Dermis microvascular lymphatic vessel endothelial cell (primary cell): ENCODE data around the gene USP7. TPM values are rescaled to one million over a fixed set of nuclear protein-coding genes. Genes with fewer than 3 reads are reported as not detected.
"Not testable (repeated sequence)": the region's sequence is repeated elsewhere in the genome, so short reads cannot be mapped to it uniquely, and the experiment has no call there.

Source experiments
- DNase-seq, 2 donors: peaks; one replicate each; pipeline versions ENCODE4 v3.0.0 to v3.0.0-alpha.2; 2010; ENCODE audit warnings: low read depth in 2 of 2
- total RNA-seq: library from RNA; depleted of rRNA; stranded (reverse); fragments of >200 nt; gene quantifications from 2 replicates; pipeline ENCODE4 v1.2.1, GENCODE V29; 2014

Gene USP7
- 42.0 and 52.1 TPM in 2 replicates for total RNA-seq

DNA sequence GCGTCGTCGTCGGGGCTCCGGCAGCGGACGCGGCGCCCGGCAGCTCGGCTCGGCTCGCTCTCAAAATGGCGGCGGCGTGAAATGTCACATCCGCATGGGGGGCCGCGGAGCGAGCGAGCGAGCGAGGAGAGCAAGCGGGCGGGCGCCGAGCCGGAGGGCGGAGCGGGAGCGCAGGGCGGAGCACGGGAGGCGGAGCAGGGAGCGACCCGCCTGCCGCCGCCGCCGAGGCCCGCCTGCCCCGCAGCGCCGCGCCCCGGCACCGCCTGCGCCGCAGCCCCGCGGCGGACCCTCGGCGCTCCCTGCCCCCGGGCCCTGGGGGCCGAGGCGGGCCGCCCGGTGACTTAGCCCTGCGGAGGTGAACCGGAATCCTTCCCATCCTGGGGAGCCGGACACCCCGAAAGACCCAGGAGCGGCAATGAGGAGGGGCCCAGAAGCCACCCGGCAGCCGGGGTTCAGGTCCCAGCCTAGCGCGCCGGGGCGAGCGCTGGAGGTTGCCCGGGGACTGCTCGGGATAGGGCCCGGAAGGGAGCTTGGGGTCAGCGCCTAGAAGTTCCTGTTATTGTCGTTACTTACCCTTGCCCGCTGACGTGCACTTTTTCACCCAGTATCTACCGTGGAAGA is at the start of gene USP7:
USP7 (minus strand) TSS at position 86 of the 621 bp plus-strand sequence. CDS start 621 bp downstream, outside the sequence.
- DNase-seq: peak; percentile 75 to 91

DNA sequence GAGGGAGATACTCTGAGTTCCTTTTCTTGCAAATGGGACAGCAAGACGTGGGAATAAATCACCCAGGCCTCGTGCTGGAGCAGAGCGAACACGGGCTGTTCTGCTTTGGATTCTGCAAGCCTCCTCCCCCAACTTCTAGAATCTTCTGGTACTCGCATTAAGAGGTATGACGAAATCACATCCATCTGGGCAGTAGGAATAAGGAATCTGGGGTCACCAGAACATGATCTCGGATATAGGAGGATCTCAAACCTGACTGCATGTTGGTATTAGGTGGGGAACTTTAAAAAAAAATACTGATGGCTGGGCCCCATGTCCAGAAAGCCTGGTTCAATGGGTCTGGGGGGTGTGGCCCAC is 49.8 kb upstream of the USP7 start:
- no peak for DNase-seq

DNA sequence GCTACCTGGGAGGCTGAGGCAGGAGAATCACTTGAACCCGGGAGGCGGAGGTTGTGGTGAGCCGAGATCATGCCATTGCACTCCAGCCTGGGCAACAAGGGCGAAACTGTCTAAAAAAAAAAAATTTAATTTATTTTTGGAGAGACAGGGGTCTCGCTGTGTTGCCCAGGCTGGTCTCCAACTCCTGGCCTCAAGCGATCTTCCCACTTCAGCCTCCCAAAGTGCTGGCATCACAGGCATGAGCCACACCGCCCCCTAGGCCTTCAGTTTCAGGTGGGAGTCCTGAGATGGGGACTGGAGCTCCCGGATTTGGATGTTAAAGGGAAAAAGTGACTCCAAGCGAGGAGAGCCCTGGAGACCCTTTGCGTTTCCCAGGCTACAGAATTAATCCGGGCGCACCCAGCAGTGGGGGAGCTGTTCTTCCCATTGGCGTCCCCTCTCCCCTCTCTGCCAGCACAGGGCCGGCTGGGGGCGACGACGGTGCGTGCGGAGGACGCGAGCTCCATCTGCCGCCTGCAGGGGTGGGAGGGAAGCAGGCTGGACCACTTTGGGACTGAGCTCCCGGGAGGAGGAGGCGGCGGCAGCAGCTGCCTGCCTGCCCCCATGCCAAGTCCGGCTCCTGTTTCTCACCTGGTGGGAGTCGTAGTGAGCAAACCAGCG is 49.3 kb upstream of the USP7 start:
- DNase-seq: peak in 1 of 2 donors; percentile 34

DNA sequence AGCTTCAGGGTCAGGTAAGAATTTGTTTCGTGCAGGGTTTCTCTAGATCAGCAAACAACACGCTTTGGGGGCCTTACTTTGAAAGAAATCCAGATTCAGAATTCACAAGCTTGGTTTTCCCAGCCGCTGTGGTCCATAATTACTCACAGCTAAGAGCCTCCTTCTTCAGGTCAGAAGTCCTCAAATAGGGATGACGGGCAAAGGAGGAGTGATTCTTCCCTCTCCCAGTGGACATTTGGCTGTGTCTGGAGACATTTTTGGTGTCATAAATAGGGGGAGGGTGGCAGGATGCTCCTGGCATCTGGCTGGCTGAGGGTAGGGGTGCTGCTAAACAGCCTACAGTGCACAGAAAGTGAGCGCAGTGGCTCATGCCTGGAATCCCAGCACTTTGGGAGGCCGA is 48.6 kb upstream of the USP7 start:
- no peak for DNase-seq

DNA sequence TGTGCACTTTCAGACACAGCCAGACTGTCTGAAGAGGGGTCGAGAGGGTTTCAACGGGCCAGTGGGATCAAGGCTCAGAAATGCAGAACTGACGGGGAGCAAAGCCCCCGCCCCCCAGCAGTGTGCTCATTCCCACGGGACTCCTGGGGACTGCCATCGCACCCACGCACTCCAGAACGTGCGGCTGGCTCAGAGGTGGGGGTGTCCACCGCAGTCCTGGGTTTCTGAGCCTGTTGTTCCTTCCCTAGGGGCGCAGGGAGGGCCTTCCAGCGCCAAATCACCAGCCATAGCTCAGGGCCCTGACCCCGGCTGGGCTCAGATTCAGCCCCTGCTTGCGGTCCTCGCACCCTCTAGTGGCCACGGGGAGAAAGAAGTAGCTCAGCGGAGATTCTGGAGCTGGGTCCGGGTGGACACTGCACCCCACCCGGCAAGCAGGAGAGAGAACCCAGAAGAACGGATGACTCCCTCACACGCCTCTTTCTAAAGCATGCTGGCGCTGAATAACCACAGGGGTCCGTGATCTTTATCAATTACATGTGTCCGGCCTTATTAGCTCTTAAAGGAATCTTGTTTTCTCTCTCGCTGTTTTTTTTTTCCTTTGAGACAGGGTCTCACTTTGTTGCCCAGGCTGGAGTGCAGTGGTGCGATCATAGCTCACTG is 45.0 kb upstream of the USP7 start:
- DNase-seq: peak; percentile 29 to 55

DNA sequence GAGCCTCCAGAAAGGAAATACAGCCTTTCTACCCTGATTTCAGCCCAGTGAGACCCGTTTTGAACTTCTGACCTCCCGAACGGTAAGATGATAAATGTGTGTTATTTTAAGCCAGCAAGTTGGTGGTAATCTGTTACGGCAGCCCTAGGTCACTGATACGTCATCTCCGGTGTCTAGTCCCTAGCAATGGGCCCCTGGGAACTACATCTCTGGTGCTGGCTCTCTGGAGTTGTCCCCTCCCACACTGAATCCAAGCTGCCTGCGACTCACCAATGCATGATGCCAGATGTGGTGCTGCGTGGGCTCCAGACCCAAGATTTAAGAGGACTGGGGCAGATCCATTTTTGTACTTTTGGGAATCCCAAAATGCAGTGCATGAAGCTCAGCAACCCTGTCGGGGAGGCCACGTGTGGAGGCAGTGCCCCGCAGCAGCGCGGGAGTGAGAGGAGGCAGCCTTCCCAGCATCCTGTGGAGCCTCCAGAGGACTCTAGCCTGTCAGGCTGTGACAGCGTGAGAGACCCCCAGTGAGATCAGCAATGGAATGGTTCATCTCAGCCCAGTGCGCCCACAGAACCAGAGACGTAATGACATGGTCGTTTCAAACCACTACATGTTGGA is 43.6 kb upstream of the USP7 start:
- no peak for DNase-seq

DNA sequence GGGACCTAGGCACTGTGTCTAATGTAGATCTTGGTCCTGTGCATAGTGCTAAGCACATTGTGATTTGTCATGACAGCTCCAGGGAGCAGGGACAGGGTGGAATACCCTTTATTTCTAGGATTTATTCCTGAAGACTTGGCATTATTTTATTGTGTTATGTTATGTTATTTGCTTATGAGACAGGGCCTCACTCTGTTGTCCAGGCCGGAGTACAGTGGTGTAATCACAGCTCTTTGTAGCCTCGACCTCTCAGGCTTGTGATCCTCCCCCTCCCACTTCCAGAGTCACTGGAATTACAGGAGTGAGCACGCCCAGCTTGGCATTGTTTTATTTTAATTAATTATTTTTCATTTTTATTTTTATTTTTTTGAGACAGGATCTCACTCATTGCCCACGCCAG is 40.5 kb upstream of the USP7 start:
- DNase-seq: no peak

DNA sequence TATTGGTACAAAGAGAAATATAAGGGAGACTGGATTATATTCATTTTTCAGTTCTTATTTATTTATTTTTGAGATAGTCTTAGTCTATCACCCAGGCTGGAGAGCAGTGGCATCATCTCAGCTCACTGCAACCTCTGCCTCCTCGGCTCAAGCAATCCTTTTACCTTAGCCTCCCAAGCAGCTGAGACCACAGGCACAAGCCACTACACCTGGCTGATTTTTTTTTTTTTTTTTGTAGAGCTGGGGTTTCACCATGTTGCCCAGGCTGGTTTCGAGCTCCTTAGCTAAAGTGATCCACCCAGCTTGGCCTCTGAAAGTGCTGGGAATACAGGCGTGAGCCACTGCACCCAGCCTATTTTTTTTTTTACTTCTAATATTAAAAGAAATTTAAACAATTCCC is 40.1 kb upstream of the USP7 start:
- no peak for DNase-seq

DNA sequence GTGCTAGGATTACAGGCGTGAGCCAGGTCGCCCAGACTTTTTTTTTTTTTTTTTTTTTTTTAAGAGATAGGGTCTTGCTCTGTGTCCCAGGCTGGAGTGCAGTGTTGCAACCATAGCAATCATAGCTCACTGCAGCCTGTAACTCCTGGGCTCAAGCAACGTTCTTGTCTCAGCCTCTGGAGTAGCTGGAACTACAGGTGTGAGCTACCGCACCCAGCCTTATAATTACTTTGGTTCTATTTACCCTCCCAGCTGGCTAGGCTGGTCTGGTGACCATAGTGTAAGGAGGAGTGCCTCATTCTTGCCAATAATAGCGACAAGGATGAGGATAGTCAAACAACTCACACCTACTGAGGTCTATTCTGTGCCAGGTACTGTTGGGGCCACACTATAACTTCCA is 39.6 kb upstream of the USP7 start:
- DNase-seq: no peak

DNA sequence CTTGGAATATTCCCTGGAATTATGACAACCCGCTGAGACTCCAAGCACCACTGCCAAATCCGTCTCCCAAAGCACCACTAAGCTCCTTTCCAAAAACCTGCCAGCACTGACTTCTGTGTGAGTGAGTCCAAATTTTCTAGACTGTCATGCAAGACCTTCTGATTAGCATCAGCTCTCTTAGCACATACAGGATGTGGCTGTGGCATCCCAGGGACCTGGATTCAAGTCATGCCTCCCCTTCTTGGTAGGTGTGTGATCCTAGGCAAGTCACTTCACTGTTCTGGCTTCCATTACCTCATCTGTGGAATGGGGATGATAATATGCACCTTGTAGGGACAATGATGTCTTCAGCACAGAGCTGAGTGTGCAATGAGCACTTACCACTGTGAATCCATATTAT is 38.3 kb upstream of the USP7 start:
- no peak for DNase-seq

DNA sequence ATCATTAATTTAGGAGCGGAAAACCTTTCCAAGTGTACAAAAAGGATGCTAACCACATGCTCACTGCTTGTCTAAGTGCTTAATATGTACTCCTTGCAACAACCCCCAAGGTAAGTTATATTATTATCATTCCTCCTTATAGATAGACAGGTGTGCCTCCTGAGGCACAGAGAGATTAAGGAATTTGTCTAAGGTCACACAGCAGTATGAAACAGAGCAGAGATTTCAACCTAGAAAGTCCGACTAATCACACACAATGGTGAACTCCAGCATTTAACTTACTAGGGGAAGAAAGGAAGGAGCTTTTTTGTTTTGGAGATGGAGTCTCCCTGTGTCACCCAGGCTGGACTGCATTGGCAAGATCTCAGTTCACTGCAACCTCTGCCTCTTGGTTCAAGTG is 37.0 kb upstream of the USP7 start:
- DNase-seq: no peak

DNA sequence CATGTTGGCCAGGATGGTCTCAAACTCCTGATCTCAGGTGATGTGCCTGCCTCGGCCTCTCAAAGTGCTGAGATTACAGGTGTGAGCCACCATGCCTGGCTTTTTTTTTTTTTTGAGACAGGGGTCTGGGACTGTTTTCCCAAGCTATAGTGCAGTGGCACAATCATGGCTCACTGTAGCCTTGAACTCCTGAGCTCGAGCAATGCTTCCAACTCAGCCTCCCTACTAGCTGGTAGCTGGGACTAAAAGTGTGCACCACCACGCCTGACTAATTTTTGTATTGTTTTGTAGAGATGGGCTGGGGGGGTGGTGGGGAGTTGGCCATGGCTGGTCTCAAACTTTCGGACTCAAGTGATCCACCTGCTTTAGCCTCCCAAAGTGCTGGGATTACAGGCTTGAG is 36.1 kb upstream of the USP7 start:
- DNase-seq: no peak

DNA sequence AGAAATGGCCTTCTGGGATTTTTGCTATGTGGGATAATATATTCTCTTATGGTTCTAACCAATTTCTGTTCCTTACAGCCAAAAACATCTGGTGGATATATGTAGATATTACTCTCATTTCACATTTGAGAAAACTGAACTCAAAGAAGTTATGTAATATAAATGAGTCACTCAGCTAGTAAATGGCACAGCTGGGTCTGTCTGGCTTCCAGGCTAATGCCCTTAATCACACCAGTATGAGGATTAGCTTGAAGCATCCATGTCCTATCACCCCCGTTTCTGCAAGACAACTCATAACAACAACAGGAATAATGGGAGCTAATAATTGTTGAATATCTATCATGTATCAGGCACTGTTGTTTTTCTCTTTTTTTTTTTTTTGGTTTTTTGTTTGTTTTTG is 34.4 kb upstream of the USP7 start:
- no peak for DNase-seq

DNA sequence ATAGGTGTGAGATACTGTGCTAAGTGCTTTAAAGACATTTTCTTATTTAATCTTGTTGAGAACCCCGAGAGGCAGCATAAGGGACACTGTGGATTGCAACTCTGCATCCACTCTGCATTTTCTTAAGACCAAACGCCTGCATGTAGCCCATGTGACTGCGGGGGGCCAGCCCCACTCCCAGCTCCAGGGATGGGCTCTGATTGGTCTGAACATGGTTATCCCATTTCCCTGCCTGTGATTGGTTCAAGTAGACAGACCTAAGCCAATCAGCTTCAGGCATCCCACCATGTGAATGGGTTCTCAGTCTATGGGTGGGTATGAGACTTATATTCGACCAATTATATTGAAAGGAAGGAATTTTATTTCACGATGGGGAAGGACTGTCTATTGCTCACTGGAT is 33.2 kb upstream of the USP7 start:
- peak in 1 of 2 donors; percentile 16 for DNase-seq

DNA sequence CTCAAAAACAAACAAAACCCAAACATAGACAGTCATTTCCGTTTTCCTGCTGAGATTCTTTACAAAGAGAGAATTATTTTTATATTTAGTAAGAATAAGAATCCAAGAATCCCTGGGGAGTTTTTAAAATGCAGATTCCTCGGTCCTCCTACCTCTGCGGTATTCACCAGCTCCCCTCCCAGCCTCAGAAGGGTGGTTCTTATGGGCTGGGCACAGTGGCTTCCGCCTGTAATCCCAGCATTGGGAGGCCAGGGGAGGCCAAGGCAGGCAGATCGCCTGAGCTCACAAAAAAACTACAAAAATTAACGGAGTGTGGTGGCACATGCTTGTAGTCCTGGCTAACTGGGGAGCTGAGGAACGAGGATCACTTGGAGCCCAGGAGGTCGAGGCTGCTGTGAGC is 26.7 kb upstream of the USP7 start:
- no peak for DNase-seq

DNA sequence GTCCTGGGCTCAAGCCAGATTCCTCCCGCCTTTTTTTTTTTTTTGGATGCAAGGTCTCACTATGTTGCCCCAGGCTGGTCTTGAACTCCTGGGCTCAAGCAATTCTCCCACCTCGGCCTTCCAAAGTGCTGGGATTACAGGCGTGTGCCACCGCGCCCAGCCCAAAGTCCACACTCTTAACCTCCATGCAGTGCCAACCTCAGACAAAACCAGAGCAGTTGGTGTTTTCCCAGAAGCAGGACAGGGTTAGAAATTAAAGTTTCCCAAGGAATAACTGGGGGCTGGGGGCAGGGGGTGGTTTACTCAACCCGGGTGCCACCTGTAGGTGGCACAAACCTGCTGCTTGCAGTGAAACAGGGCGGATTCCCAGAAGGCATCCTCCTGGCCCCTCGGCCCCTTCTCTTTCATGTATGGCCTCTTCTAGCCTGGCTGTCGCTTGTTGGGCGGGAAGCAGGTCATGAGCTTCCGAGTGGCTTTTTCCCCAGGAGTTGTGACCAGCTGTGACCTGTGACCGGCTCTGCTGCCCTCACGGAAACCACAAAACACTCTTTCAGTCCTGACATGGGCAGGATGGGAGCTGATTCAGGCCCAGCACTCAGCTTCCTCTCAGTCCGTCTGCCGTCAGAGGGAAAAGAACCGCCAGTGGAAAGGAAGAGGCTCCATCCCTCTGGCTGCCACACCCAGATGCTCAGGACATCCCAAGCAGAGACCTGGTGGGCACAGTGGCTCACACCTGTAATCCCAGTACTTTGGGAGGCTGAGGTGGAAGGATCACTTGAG is 25.6 kb upstream of the USP7 start:
- no peak for DNase-seq

DNA sequence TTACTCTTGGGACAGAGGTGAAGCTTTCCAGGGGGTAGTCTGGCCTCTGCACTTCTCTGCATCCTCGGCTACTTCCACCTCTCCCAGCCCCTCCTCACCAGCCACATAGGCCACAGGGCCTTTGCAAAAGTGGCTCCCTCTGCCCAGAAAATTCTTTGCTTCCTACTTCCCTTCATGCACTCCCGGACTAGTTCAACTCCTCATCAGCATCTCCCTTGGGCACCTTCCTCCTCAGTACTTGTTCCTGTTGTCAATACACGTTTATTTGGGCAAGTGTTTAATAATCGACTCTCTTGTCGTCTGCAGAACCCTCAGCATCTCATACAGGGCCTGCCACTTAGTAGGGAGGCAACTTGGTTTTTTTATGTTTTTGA is 23.1 kb upstream of the USP7 start:
- no peak for DNase-seq

DNA sequence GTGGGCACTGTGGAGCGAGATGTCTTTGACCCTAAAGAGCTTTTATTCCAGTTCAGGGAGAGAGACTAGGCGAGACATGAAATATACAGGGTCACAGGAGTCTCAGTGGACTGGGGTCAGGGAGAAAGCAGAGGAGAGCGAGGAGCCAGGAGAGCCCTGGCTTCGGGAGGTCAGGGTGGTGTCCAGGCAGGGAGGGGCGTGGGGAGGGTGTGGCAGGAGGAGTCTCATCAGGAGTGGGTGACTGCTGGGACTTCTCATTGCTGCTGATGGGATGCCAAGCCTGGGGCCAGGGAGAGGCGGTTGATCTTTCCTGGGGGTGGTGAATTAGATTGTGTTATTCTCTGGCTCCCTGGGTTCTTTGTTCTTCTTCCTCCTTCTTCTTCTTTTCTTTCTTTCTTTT is 22.4 kb upstream of the USP7 start:
- no peak for DNase-seq

DNA sequence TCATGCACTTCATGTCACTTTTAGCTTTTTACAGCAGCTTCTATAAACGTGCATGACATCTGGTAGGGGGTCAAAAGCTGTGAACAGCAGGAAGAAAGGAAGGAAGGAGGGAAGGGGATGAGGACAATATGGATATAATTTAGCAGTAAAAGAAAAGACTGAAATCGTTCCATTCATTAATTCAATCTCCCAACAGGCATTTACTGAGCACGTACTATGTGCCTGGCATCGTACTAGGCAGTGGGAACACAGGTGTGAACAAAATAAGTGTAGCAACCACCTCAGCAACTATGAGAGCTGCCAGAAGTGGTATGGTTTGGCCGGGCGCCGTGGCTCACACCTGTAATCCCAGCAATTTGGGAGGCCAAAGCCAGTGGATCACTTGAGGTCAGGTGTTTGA is 19.1 kb upstream of the USP7 start:
- DNase-seq: no peak

DNA sequence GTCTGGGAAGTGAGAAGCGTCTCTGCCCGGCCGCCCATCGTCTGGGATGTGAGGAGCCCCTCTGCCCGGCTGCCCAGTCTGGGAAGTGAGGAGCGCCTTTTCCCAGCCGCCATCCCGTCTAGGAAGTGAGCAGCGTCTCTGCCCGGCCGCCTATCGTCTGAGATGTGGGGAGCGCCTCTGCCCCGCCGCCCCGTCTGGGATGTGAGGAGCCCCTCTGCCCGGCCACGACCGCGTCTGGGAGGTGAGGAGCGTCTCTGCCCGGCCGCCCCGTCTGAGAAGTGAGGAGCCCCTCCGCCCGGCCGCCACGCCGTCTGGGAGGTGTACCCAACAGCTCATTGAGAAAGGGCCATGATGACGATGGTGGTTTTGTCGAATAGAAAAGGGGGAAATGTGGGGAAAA is 18.2 kb upstream of the USP7 start:
- DNase-seq: not testable (repeated sequence)

DNA sequence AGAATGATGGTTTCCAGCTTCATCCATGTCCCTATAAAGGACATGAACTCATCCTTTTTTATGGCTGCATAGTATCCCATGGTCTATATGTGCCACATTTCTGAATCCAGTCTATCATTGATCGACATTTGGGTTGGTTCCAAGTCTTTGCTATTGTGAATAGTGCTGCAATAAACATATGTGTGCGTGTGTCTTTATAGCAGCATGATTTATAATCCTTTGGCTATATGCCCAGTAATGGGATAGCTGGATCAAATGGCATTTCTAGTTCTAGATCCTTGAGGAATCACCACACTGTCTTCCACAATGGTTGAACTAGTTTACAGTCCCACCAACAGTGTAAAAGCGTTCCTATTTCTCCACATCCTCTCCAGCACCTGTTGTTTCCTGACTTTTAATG is 12.5 kb upstream of the USP7 start:
- not testable (repeated sequence) for DNase-seq

DNA sequence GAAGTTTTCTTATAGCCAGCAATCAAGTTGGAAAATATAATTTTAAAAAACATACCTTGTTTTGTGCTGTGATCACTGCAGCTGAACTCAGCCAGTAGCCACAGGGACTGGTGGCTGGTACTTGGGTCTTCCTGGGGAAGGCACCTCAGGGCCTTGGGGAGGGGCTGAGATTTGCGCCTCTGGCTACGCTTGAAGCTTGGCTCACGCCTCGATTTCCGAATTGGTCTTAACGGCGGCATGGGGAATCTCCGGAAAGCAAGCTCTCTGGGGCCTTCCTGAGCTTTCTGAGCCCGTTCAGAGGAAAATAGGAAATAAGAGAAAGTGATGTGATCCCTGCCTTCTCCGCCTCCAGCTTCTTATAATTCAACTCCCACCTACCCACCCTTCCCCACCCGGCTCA is 11.3 kb upstream of the USP7 start:
- no peak for DNase-seq
